ENCODE results near the gene TSKS.
A peak's percentile ranks its signal among the peaks of the same experiment; 100 is the strongest.

Gene TSKS

GRCh38 chr19:49699364-49699763 is 63.7 kb downstream of the TSKS start:
- no peak overlapping the region for H2AFZ ChIP-seq (ENCODE audit: low read length)
- H4K20me1 ChIP-seq (ENCODE audit: insufficient read depth, low read length) = no peaks in the 10 kb centered on the region
- DNase-seq = no peak
- H3K9me3 ChIP-seq (replicated peaks; ENCODE audit: insufficient read depth, low read length) = no peaks in the 10 kb centered on the region
- H3K4me1 ChIP-seq (ENCODE audit: low read length) = no peaks in the 10 kb centered on the region
- H3K27me3 ChIP-seq (replicated peaks; ENCODE audit: insufficient read depth, low read length) = peaks cover 24% of the 10 kb centered on the region
- no peaks in the 10 kb centered on the region for H3K79me2 ChIP-seq (ENCODE audit: low read length)
- no peaks in the 10 kb centered on the region for H3K36me3 ChIP-seq (replicated peaks; ENCODE audit: insufficient read depth, low read length)
- no peak overlapping the region for H3K9ac ChIP-seq (ENCODE audit: low read length)
- no peak overlapping the region for H3K4me2 ChIP-seq (ENCODE audit: low read depth, low read length)
- TF ChIP-seq EZH2 (optimal IDR thresholded peaks at IDR 0.05; ENCODE audit: low read depth, low read length) = no peak
- no peak for TF ChIP-seq EZH2phosphoT487 (IDR thresholded peaks at IDR 0.05; ENCODE audit: low read length)
- no peaks in the 10 kb centered on the region for H3K9me2 ChIP-seq (replicated peaks; ENCODE audit: insufficient read depth, low read length)
- no peaks in the 10 kb centered on the region for H3F3A ChIP-seq (ENCODE audit: insufficient read depth, low read length)
- H3K4me3 ChIP-seq (ENCODE audit: low read length) = no peak overlapping the region
- H3K27ac ChIP-seq (ENCODE audit: low read length) = no peak overlapping the region

GRCh38 chr19:49696865-49697264 is 66.2 kb downstream of the TSKS start:
- H3K9me2 ChIP-seq (replicated peaks; ENCODE audit: insufficient read depth, low read length) = no peaks in the 10 kb centered on the region
- no peak for TF ChIP-seq EZH2 (optimal IDR thresholded peaks at IDR 0.05; ENCODE audit: low read depth, low read length)
- no peak for TF ChIP-seq EZH2phosphoT487 (IDR thresholded peaks at IDR 0.05; ENCODE audit: low read length)
- no peak for TF ChIP-seq CTCF (IDR thresholded peaks at IDR 0.05; ENCODE audit: low read length)

GRCh38 chr19:49696115-49696514 is 67.0 kb downstream of the TSKS start:
- H3K36me3 ChIP-seq (replicated peaks; ENCODE audit: insufficient read depth, low read length) = no peaks in the 10 kb centered on the region
- DNase-seq = no peak
- TF ChIP-seq EZH2phosphoT487 (IDR thresholded peaks at IDR 0.05; ENCODE audit: low read length) = no peak
- TF ChIP-seq EZH2 (optimal IDR thresholded peaks at IDR 0.05; ENCODE audit: low read depth, low read length) = no peak
- no peak for TF ChIP-seq CTCF (IDR thresholded peaks at IDR 0.05; ENCODE audit: low read length)
- no peaks in the 10 kb centered on the region for H3K9me3 ChIP-seq (replicated peaks; ENCODE audit: insufficient read depth, low read length)
- no peak overlapping the region for H3K4me2 ChIP-seq (ENCODE audit: low read depth, low read length)
- H3F3A ChIP-seq (ENCODE audit: insufficient read depth, low read length) = no peaks in the 10 kb centered on the region
- H3K9ac ChIP-seq (ENCODE audit: low read length) = no peak overlapping the region
- H3K27me3 ChIP-seq (replicated peaks; ENCODE audit: insufficient read depth, low read length) = peaks cover 18% of the 10 kb centered on the region
- H3K4me3 ChIP-seq (ENCODE audit: low read length) = no peak overlapping the region
- no peaks in the 10 kb centered on the region for H3K4me1 ChIP-seq (ENCODE audit: low read length)
- H3K9me2 ChIP-seq (replicated peaks; ENCODE audit: insufficient read depth, low read length) = no peaks in the 10 kb centered on the region
- no peak overlapping the region for H3K27ac ChIP-seq (ENCODE audit: low read length)
- H3K79me2 ChIP-seq (ENCODE audit: low read length) = no peaks in the 10 kb centered on the region
- no peaks in the 10 kb centered on the region for H4K20me1 ChIP-seq (ENCODE audit: insufficient read depth, low read length)
- H2AFZ ChIP-seq (ENCODE audit: low read length) = no peak overlapping the region

More at GRCh38 chr19:49696865-49697264, 66.2 kb downstream of the TSKS start:
- Histone ChIP-seq H3K79me2 (ENCODE audit: low read length) (no peaks in the 10 kb centered on the region), H3K4me2 (ENCODE audit: low read depth, low read length) (no peak overlapping the region), H3K27me3 (replicated peaks; ENCODE audit: insufficient read depth, low read length) (peaks cover 16% of the 10 kb centered on the region), H3K27ac (ENCODE audit: low read length) (no peak overlapping the region), H3K36me3 (replicated peaks; ENCODE audit: insufficient read depth, low read length) (no peaks in the 10 kb centered on the region), H2AFZ (ENCODE audit: low read length) (no peak overlapping the region), H3K4me3 (ENCODE audit: low read length) (no peak overlapping the region), H3K9ac (ENCODE audit: low read length) (no peak overlapping the region), H3K4me1 (ENCODE audit: low read length) (no peaks in the 10 kb centered on the region), H3K9me3 (replicated peaks; ENCODE audit: insufficient read depth, low read length) (no peaks in the 10 kb centered on the region), H3F3A (ENCODE audit: insufficient read depth, low read length) (no peaks in the 10 kb centered on the region), H4K20me1 (ENCODE audit: insufficient read depth, low read length) (no peaks in the 10 kb centered on the region)
- no peak for DNase-seq

- Histone ChIP-seq H3K27me3 (replicated peaks; ENCODE audit: insufficient read depth, low read length) (peaks cover 10% of the 10 kb centered on the region), H3K4me3 (ENCODE audit: low read length) (no peak overlapping the region), H3K36me3 (replicated peaks; ENCODE audit: insufficient read depth, low read length) (no peaks in the 10 kb centered on the region), H3K79me2 (ENCODE audit: low read length) (no peaks in the 10 kb centered on the region), H3K9ac (ENCODE audit: low read length) (no peak overlapping the region), H4K20me1 (ENCODE audit: insufficient read depth, low read length) (no peaks in the 10 kb centered on the region), H3F3A (ENCODE audit: insufficient read depth, low read length) (no peaks in the 10 kb centered on the region), H2AFZ (ENCODE audit: low read length) (0 out of 2 replicates have a peak overlapping the region, but pooled peaks have one; percentile 48), H3K27ac (ENCODE audit: low read length) (no peak overlapping the region), H3K9me2 (replicated peaks; ENCODE audit: insufficient read depth, low read length) (no peaks in the 10 kb centered on the region), H3K4me2 (ENCODE audit: low read depth, low read length) (no peak overlapping the region), H3K9me3 (replicated peaks; ENCODE audit: insufficient read depth, low read length) (no peaks in the 10 kb centered on the region), H3K4me1 (ENCODE audit: low read length) (no peaks in the 10 kb centered on the region)
- DNase-seq = no peak
- no peak for TF ChIP-seq EZH2phosphoT487 (IDR thresholded peaks at IDR 0.05; ENCODE audit: low read length)
These were observed 71.0 kb downstream of the TSKS start for GRCh38 chr19:49692147-49692506.
